OCI-LY3 (cell line): ENCODE data around the gene CKAP5.

Experiments
- EZH2phosphoT487 ChIP-seq: fragments of 200-600 bp; shearing (Covaris generic); IDR thresholded peaks from 2 replicates; pipeline ENCODE4 v1.6.1; 2018; ENCODE audit warnings: antibody characterized with exemption, mixed run types, low read depth
- TF ChIP-seq, protein P1 (sequence below): fragments of 200-600, 300-600 bp; sonication (generic); IDR thresholded peaks from 2 replicates; pipeline ENCODE4 v1.5.1; 2014; ENCODE audit warnings: antibody characterized with exemption, low read length, low read depth

DNA sequence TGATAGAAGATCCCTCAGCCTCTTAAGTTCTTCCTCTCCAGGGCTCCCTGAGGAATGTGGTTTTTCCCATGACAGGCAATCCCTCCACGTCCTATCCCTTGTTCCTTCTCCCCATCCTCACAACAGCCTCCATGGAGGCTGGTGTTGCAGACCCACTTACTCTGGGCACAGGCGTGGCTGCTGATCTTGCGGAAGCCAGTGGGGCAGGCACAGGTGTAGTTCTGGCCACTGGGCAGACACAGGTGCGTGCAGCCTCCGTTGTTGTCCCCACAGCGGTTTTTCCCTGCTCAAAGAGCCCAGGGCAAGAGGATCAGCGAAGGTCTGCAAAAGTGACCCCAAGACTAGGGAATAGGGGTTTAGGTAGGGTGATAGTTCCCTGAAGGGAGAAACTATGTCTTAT, 43.2 kb upstream of the CKAP5 start:
- TF ChIP-seq, protein P1, sequence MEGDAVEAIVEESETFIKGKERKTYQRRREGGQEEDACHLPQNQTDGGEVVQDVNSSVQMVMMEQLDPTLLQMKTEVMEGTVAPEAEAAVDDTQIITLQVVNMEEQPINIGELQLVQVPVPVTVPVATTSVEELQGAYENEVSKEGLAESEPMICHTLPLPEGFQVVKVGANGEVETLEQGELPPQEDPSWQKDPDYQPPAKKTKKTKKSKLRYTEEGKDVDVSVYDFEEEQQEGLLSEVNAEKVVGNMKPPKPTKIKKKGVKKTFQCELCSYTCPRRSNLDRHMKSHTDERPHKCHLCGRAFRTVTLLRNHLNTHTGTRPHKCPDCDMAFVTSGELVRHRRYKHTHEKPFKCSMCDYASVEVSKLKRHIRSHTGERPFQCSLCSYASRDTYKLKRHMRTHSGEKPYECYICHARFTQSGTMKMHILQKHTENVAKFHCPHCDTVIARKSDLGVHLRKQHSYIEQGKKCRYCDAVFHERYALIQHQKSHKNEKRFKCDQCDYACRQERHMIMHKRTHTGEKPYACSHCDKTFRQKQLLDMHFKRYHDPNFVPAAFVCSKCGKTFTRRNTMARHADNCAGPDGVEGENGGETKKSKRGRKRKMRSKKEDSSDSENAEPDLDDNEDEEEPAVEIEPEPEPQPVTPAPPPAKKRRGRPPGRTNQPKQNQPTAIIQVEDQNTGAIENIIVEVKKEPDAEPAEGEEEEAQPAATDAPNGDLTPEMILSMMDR = no peak
- TF ChIP-seq EZH2phosphoT487 = no peak
